SK-N-MC (cell line): ENCODE results near the gene NMNAT2.
"Not testable (repeated sequence)": the region's sequence is repeated elsewhere in the genome, so short reads cannot be mapped to it uniquely, and the experiment has no call there.

ENCODE experiments used
- DNase-seq: peaks from one replicate; pipeline ENCODE4 v3.0.0-alpha.2; 2011; ENCODE audit warnings: low read depth, low spot score
- H3K27ac ChIP-seq: fragments of 200-600 bp; sonication (generic); 2 replicates; pipeline ENCODE4 v1.5.1; 2016; ENCODE audit warnings: mixed run types
- H3K36me3 ChIP-seq: fragments of 200-600 bp; sonication (generic); 2 replicates; pipeline ENCODE4 v1.6.1; 2017; ENCODE audit warnings: antibody characterized with exemption, low read length, mixed read lengths; ENCODE audit not compliant: insufficient read depth
- H3K4me3 ChIP-seq: fragments of 200-600 bp; sonication (generic); 2 replicates; pipeline ENCODE4 v1.5.1; 2016
- H3K9ac ChIP-seq: fragments of 200-600 bp; sonication (generic); 2 replicates; pipeline ENCODE4 v1.8.0; 2017; ENCODE audit warnings: mixed run types, mixed read lengths; ENCODE audit not compliant: insufficient read length
- H3K9me3 ChIP-seq: fragments of 200-600 bp; sonication (generic); 2 replicates; pipeline ENCODE4 v1.6.1; 2017; ENCODE audit warnings: low read depth, mild to moderate bottlenecking, antibody characterized with exemption, low read length, moderate library complexity, mixed read lengths
- EZH2 ChIP-seq: fragments of 200-600 bp; sonication (generic); IDR thresholded peaks from one replicate; pipeline ENCODE4 v1.6.1; 2017; ENCODE audit warnings: antibody characterized with exemption
- FOXP2 ChIP-seq: optimal IDR thresholded peaks from 2 replicates; pipeline ENCODE3; 2011; ENCODE audit warnings: mild to moderate bottlenecking, moderate library complexity; ENCODE audit not compliant: insufficient read depth; ENCODE audit errors: extremely low read length, control extremely low read depth
- POLR2AphosphoS5 ChIP-seq: IDR thresholded peaks from 2 replicates; pipeline ENCODE4 v1.6.1; 2012; ENCODE audit warnings: mild to moderate bottlenecking, low read depth, low read length, borderline replicate concordance

NMNAT2 gene

GRCh38 chr1:183407961-183408360 lies 10.2 kb downstream of the NMNAT2 start:
- no peak overlapping the region for H3K4me3 ChIP-seq
- H3K9me3 ChIP-seq, result no peaks in the 10 kb centered on the region
- no peak for TF ChIP-seq EZH2
- TF ChIP-seq FOXP2, result no peak
- TF ChIP-seq POLR2AphosphoS5, result no peak
- H3K36me3 ChIP-seq, result no peaks in the 10 kb centered on the region
- H3K9ac ChIP-seq, result no peak overlapping the region
- no peak overlapping the region for H3K27ac ChIP-seq
- DNase-seq, result no peak

DNA sequence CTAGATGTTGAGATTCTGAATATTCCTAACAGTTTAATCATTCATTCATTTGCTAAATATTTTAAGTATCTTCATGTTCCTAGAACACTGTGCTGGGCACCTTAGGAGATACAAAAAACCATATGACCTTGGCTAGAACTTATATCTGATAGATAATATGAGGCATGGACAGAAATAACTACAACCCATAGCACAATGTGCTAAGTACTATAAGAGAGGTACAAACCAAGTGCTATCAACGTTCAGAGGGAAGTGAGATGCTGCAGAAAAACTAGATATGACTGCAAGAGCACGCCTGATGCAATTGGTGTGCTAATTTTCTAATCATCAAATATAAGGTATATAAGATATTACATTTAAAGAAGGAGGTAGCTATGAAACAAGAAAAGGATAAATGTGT lies 10.7 kb downstream of the NMNAT2 start:
- no peak for TF ChIP-seq EZH2
- no peak for TF ChIP-seq FOXP2
- no peak for TF ChIP-seq POLR2AphosphoS5
- Histone ChIP-seq H3K9me3 (no peaks in the 10 kb centered on the region), H3K27ac (no peak overlapping the region), H3K36me3 (no peaks in the 10 kb centered on the region), H3K4me3 (no peak overlapping the region), H3K9ac (no peak overlapping the region)
- no peak for DNase-seq

DNA sequence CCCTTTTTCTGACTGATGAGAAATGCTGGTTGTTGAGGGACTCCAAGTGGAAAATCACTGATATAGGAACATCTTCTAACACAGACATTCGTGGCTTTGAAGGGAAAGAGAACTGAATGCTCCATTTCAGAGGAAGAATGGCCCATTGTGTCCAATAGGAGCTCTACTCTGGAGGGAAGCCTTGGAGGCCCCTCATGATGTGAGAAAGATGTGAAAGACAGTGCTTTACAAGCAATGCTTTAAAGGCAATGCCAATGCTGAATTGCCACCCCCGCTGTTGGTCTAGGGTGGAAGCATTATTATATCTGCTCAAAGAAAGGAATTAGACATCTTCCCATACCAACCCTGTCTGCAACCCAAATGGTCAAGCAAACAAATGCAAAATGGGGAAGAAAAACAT lies 13.7 kb downstream of the NMNAT2 start:
- Histone ChIP-seq H3K27ac (no peak overlapping the region), H3K9me3 (no peaks in the 10 kb centered on the region), H3K4me3 (no peak overlapping the region), H3K36me3 (no peaks in the 10 kb centered on the region), H3K9ac (no peak overlapping the region)
- no peak for DNase-seq
- TF ChIP-seq EZH2 (no peak), FOXP2 (no peak), POLR2AphosphoS5 (no peak)

GRCh38 chr1:183403498-183403897 lies 14.7 kb downstream of the NMNAT2 start:
- Histone ChIP-seq H3K36me3 (no peaks in the 10 kb centered on the region), H3K9ac (no peak overlapping the region), H3K27ac (no peak overlapping the region), H3K9me3 (no peaks in the 10 kb centered on the region), H3K4me3 (peak overlapping the region; percentile 40)
- TF ChIP-seq EZH2 (no peak), FOXP2 (no peak), POLR2AphosphoS5 (no peak; the same call in 1 of the 2 replicates)
- DNase-seq, result peak; percentile 67

DNA sequence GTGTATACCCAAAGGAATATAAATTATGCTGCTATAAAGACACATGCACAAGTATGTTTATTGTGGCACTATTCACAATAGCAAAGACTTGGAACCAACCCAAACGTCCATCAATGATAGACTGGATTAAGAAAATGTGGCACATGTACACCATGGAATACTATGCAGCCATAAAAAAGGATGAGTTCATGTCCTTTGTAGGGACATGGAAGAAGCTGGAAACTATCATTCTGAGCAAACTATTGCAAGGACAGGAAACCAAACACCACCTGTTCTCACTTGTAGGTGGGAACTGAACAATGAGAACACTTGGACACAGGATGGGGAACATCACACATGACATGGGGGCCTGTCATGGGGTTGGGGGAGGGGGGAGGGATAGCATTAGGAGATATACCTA lies 16.6 kb downstream of the NMNAT2 start:
- not testable (repeated sequence) for H3K27ac ChIP-seq

GRCh38 chr1:183394435-183394834 lies 23.7 kb downstream of the NMNAT2 start:
- no peaks in the 10 kb centered on the region for H3K9me3 ChIP-seq
- H3K27ac ChIP-seq, result no peak overlapping the region
- DNase-seq, result no peak
- H3K9ac ChIP-seq, result no peak overlapping the region
- H3K4me3 ChIP-seq, result no peak overlapping the region
- no peaks in the 10 kb centered on the region for H3K36me3 ChIP-seq
- no peak for TF ChIP-seq FOXP2
- no peak for TF ChIP-seq EZH2
- TF ChIP-seq POLR2AphosphoS5, result no peak

More for the DNA sequence above, 16.6 kb downstream of the NMNAT2 start:
- H3K4me3 ChIP-seq, H3K9ac ChIP-seq, H3K9me3 ChIP-seq, DNase-seq, H3K36me3 ChIP-seq: not testable (repeated sequence)

GRCh38 chr1:183391863-183392262 lies 26.3 kb downstream of the NMNAT2 start:
- no peak for DNase-seq

GRCh38 chr1:183390561-183390960 lies 27.6 kb downstream of the NMNAT2 start:
- no peaks in the 10 kb centered on the region for H3K9me3 ChIP-seq
- H3K9ac ChIP-seq, result no peak overlapping the region
- no peaks in the 10 kb centered on the region for H3K36me3 ChIP-seq
- DNase-seq, result no peak
- no peak overlapping the region for H3K4me3 ChIP-seq
- no peak overlapping the region for H3K27ac ChIP-seq
- TF ChIP-seq POLR2AphosphoS5 (no peak), FOXP2 (no peak), EZH2 (no peak)

More at GRCh38 chr1:183391863-183392262, 26.3 kb downstream of the NMNAT2 start:
- no peak overlapping the region for H3K9ac ChIP-seq
- no peak overlapping the region for H3K27ac ChIP-seq
- H3K36me3 ChIP-seq, result no peaks in the 10 kb centered on the region
- TF ChIP-seq POLR2AphosphoS5 (no peak), FOXP2 (no peak), EZH2 (no peak)
- H3K9me3 ChIP-seq, result no peaks in the 10 kb centered on the region
- no peak overlapping the region for H3K4me3 ChIP-seq

DNA sequence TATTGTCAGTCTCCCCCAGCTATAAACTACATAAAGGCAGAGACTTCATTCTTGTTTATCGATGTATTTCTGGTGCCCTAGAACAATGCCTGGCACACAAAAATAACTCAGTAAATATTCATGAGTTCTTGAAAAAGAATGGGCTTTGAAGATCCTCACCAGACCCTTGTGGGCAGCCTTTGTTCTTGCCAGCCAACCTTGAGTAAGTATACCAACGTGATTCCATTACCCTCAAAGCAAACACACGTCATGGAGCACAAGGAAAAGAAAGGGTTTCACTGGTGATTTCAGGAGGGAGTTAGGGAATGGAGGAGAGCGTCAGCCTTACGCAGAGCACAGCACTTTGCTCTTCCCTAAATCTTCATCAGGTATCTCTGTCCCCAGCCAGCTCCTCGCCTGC lies 29.4 kb downstream of the NMNAT2 start:
- Histone ChIP-seq H3K9me3 (no peaks in the 10 kb centered on the region), H3K4me3 (no peak overlapping the region), H3K36me3 (no peaks in the 10 kb centered on the region), H3K27ac (no peak overlapping the region), H3K9ac (no peak overlapping the region)
- TF ChIP-seq FOXP2 (no peak), POLR2AphosphoS5 (no peak), EZH2 (no peak)
- no peak for DNase-seq
